Measurements from ENCODE around the gene PDZRN3.

Gene PDZRN3

DNA sequence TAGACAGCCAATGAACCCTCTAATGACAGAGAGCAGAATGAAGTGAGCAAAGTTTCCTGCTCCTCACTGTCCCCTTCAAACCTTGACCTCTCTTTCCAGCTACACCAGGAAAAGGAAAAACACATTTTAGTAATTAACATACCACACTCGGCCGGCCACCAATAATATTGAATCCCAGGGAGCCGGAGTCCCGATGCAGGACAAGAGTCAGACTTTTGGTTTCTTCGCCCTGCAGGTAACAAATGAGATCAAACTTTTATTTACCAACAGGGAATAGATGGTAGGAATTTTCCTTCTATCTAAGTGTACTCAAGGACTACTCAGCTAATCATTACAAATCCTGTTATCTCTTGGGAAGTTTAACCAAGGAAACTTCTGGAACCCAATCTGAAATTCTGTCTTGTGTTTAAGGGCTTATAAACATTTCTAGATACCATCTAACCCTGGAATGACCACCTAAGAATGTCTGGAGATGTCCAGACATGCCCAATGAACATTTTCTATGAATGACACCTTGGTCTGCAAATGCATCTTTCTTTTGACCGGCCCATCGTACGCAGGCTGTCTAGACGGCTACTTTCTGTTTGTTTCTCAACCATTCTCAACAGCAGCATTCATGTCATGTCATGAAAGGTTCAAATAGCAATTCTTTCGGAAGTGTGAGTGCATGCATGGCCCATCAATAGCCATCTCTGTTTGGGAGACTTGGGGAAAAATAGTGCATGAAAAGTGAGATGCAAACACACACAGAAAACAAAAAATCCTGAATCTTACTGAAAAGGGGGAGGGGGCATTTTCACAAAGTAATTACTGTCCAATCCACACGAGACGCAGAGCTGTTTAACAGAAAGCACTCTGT is 16.1 kb downstream of the PDZRN3 start:
- H3K9me3 Mint-ChIP-seq = no peaks in the 10 kb centered on the region
- DNase-seq = no peak
- no peak overlapping the region for H3K27ac Mint-ChIP-seq
- H3K4me1 Mint-ChIP-seq = no peaks in the 10 kb centered on the region
- no peaks in the 10 kb centered on the region for H3K27me3 Mint-ChIP-seq
- no peak overlapping the region for H3K4me3 Mint-ChIP-seq
- no peak for ATAC-seq

DNA sequence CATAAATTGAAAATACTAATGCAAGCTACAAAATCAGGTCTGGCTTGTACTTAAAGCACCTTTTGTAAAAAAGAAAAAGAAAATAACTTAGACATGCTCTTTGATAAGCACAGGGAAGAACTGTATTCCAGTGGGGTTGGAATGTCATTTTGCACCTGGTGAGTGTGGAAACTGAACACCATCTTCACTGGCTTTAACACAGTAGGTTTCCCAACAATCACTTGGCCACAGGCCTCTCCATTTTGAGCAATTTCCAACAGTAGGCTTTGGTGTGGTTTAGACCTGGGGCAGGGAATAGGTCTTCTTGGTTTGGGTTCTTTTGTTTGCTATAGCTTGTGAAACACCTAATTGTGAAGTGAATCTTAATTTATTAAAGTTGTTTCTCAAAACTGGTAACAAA is 18.9 kb downstream of the PDZRN3 start:
- H3K4me3 Mint-ChIP-seq = no peak overlapping the region
- DNase-seq (no peak), ATAC-seq (no peak)

DNA sequence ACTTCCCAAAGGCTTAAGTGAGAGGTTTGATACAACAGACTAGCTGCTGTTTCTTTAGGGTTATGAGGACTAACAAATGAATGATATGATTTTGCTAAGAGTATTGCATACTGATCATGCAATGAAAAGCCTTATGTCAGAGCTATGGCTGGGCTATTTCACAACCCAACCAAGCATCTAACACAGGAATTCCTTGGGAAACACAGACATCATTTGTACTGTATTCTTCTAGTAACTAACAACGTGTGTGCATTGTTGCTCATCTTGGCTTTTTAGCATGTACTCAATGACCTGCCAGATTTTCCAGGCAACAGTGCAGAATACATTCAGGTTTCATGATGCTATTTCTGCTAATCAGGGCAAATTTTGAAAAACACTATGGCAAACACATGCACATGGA is 19.3 kb downstream of the PDZRN3 start:
- no peaks in the 10 kb centered on the region for H3K27me3 Mint-ChIP-seq
- no peak overlapping the region for H3K27ac Mint-ChIP-seq
- ATAC-seq (no peak), DNase-seq (no peak)
- no peaks in the 10 kb centered on the region for H3K4me1 Mint-ChIP-seq
- no peaks in the 10 kb centered on the region for H3K9me3 Mint-ChIP-seq
- no peak overlapping the region for H3K4me3 Mint-ChIP-seq

More for the DNA sequence above, 18.9 kb downstream of the PDZRN3 start:
- Mint-ChIP-seq H3K27ac (no peak overlapping the region), H3K4me1 (no peaks in the 10 kb centered on the region), H3K27me3 (no peaks in the 10 kb centered on the region), H3K9me3 (no peaks in the 10 kb centered on the region)

DNA sequence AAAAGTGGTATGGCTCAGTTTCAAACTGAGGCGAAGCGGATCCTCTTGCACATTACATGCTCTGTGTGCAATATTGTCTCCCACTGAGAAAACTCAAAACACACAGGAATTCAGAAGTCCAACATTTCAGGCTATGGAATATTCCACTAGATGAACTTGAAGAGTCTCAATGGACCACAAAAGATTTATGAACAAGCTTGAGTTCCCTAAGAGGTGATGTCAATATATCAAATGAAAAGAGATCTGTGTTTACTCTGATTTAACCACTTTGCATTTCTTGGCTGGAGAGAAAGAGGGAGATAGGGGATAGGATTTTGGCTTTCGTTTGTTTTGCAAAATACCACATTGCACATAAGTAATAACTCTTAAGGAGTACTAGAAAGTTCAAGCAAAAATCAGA is 20.3 kb downstream of the PDZRN3 start:
- Mint-ChIP-seq H3K9me3 (no peaks in the 10 kb centered on the region), H3K4me1 (no peaks in the 10 kb centered on the region), H3K27ac (no peak overlapping the region), H3K27me3 (no peaks in the 10 kb centered on the region), H3K4me3 (no peak overlapping the region)
- ATAC-seq (no peak), DNase-seq (no peak)

DNA sequence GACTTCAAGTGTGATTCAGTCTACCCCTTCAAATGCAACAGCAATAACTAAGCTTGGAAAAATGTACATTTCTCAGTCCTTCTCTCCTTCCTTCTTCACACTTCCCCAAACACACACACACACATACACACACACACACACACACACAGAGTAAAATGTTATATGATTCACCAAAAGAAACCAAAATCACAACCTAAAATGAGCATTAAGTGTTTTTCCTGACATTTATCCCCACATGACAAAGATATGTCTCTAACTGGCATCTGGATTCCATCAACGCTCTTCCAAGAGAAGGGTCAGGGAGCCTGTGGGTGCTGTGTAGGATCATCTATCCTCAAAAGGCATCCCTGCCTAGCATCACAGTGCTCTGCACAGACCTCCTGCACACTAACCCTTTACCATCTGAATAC is 21.0 kb downstream of the PDZRN3 start:
- Mint-ChIP-seq H3K27ac (no peak overlapping the region), H3K4me3 (no peak overlapping the region), H3K27me3 (no peaks in the 10 kb centered on the region), H3K9me3 (no peaks in the 10 kb centered on the region), H3K4me1 (no peaks in the 10 kb centered on the region)
- ATAC-seq = no peak
- DNase-seq = no peak

DNA sequence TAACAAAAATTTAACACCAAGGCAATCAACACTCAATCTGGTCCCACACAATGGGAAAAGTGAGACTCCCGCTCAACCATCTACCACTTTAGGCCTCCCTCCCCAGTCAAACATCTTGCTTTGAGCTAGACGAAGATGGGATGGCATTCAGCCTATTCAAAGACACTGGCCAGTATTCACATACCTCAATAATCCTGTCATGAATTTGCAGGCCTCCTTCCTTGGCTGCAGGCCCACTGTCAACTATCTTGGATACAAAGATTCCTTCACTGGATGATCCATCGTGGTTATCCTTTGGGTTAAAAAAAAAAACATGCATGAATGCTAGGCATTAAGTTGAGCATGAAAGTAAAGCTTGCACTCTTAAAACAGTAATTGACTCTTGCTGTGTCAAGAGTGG is 22.6 kb downstream of the PDZRN3 start:
- H3K27ac Mint-ChIP-seq = no peak overlapping the region
- no peak overlapping the region for H3K4me3 Mint-ChIP-seq
- H3K27me3 Mint-ChIP-seq = no peaks in the 10 kb centered on the region
- no peaks in the 10 kb centered on the region for H3K4me1 Mint-ChIP-seq
- no peak for DNase-seq
- no peaks in the 10 kb centered on the region for H3K9me3 Mint-ChIP-seq
- no peak for ATAC-seq

DNA sequence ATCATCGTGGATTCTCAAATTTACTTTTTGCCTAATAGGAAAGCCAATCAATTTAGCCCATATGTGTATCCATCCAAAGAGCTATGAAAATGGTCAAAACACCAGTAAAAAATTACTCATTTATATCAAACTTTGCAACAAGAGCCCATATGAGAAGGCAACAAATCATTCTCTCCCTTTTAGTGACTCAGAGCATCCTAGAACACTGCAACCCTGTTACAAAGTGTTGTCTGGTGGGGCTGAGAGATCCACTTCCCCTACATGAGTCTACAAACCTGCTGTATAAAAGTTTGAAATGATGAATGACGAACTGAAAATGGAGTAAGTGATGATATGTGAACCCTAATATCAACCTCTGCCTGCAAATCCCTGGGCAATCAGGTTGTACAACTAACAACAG is 23.3 kb downstream of the PDZRN3 start:
- Mint-ChIP-seq H3K27ac (no peak overlapping the region), H3K9me3 (no peaks in the 10 kb centered on the region), H3K27me3 (no peaks in the 10 kb centered on the region), H3K4me3 (no peak overlapping the region), H3K4me1 (no peaks in the 10 kb centered on the region)
- ATAC-seq = no peak
- DNase-seq = no peak

DNA sequence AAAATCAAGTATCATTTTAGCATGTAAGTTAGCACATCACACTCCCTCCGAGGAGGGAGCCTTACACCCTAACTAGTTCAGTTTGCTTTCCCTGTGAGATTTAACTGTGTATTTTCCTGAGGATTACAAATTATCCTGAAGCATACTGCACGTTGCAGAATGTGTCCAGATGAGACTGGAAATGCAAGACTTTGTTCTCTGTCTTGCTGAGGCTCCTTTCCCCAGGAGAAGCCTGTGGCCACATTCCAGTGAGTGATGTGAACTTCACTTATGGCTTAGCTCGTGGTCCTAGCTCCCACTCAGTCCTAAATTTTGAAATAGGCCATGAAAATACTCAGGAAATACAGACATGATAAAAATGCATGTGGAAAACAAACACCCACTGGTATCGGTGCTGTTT is 23.7 kb downstream of the PDZRN3 start:
- Mint-ChIP-seq H3K4me3 (no peak overlapping the region), H3K4me1 (no peaks in the 10 kb centered on the region), H3K9me3 (no peaks in the 10 kb centered on the region), H3K27ac (no peak overlapping the region), H3K27me3 (no peaks in the 10 kb centered on the region)
- ATAC-seq = no peak
- DNase-seq = no peak

DNA sequence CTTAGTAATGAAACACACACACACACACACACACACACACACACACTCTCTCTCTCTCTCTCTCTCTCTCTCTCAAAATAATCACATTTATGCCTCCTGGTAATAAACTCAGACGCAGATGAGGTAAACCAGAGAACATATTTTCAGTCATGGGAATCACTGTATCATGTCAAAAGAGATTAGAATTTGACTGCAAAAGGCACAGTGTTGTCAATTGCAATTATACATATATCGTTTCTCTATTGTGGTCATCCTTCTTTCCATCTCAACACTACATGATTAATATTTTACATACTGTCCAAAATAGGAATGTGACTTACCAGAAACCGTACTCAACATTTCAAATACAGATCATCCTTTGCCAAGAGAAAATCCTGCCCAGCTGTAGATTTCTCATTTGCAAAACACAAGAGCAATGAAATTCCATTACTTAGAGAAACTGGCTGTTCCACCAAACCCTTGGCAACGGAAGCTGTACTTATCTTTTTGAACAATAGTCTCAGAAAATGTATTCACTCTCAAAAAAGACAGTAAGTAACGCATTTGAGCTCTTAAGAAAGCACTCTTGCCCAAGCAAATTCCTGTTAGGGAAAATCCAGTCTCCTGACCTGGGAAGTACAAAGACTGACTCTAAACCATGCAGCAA is 24.3 kb downstream of the PDZRN3 start:
- H3K27me3 Mint-ChIP-seq = no peaks in the 10 kb centered on the region
- H3K9me3 Mint-ChIP-seq = no peaks in the 10 kb centered on the region
- H3K27ac Mint-ChIP-seq = no peak overlapping the region
- DNase-seq (no peak), ATAC-seq (no peak)
- no peak overlapping the region for H3K4me3 Mint-ChIP-seq
- no peaks in the 10 kb centered on the region for H3K4me1 Mint-ChIP-seq

DNA sequence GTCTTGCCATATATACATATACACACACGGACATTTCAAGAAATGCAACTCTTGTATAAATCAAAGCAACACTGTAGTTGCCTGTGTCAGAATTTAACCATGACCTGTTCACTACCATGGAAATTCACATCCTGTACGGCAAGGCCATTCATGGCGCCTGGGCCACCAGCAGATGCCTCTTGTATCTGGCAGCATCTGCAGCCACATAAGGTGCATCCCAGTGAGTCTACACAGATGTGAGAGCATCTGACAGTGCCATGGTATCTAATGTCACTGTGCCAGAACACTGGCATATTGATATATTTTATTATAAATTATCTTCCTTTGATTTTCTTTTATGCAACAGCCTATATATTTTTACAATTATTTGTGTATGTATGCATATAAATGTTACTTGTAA is 25.1 kb downstream of the PDZRN3 start:
- H3K27me3 Mint-ChIP-seq = no peaks in the 10 kb centered on the region
- no peaks in the 10 kb centered on the region for H3K4me1 Mint-ChIP-seq
- H3K27ac Mint-ChIP-seq = no peak overlapping the region
- no peak for ATAC-seq
- no peak for DNase-seq
- H3K9me3 Mint-ChIP-seq = no peaks in the 10 kb centered on the region
- H3K4me3 Mint-ChIP-seq = no peak overlapping the region

DNA sequence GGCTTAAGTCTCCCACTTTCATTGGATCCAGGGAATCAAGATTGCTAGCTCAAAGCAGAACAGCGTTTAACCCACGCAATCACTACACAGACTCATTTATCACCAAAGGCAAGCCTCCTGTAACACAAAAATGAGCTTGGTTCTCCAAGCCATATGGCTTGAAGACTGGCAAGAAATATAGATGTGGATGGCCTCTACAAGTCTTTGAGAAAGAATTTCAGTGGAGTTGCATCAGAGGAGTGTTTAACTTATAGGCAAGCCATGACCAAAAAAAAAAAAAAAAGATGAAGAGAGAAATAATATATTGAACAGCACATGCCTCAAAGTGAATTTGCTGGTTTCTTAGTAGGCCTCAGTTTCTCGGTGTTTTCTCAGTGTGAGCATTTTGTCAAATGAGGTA is 27.3 kb downstream of the PDZRN3 start:
- H3K4me1 Mint-ChIP-seq = no peaks in the 10 kb centered on the region
- no peak overlapping the region for H3K4me3 Mint-ChIP-seq
- no peak for ATAC-seq
- H3K27ac Mint-ChIP-seq = no peak overlapping the region
- no peaks in the 10 kb centered on the region for H3K9me3 Mint-ChIP-seq
- DNase-seq = no peak
- H3K27me3 Mint-ChIP-seq = no peaks in the 10 kb centered on the region

DNA sequence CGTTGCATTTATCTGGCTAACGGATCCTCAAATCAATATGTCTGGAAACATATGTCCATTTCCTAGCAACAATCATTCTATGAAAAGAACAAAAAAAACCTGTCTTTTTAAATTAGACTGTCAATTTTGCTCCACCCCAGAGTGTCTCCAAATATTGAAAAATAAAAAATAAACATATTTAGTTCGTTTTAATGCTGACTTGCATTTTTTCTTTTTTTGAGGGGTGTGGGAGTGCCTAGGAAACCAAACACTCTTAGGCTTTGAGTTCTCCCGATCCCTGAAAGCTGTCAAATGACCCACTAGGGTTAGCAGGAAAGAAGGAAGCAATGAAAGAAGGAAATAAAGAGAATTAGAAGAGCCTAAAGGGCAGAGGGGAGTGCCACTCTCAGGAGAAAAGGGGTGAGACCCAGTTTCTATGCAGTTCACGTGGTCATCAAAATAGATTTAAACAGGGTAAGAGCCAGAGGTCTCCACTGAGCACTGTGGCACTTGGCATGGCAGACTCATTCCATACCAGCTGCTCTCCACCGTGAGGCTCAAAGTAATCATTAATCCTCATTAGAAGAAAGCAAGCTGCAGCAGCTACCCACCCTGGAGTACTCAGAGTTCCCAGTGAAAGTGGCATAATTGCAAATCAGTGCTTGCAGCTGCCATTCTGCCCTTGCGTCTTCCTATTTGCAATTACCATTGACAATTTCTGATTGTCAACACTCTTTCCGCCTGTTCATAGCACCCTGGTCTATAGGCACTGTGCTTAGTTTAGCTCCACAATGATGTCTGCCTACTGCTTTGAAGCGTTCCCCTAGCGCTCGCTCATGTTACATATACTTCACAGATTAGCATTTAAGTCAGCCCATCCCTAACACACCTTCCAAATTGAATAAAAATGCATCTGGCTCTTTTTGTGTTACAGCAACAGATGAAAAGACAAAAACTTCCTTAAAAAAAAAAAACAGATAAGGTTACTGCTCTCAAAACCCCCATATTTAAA is 32.3 kb downstream of the PDZRN3 start:
- ATAC-seq (no peak), DNase-seq (no peak)
- H3K4me1 Mint-ChIP-seq = no peaks in the 10 kb centered on the region
- H3K27ac Mint-ChIP-seq = peak overlapping the region in 1 of 2 donors; percentile 59
- H3K9me3 Mint-ChIP-seq = no peaks in the 10 kb centered on the region
- no peak overlapping the region for H3K4me3 Mint-ChIP-seq
- peaks cover 8% of the 10 kb centered on the region for H3K27me3 Mint-ChIP-seq

DNA sequence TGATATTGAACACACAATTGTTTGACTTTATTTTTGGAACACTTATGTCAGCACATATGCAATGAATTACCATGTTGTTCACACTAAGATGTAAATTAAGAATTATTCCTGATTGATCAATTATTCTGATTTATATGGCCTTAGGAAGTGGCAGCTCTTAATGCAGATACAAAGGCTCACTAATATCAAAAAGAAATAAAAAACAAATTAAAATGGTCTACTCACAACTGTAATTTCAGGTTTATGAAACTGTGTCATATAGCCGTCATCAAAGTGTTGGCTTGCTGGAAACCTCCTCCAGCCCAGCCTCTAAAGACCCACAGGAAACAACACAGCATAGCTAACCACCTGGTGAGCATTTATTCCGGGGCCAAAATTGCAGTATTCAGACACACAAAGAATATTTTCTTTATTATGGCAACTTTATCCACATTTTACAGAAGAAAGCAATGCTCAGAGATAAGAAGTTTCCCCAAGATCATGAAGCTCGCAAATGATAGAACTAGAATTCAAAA is 33.4 kb downstream of the PDZRN3 start:
- DNase-seq (no peak), ATAC-seq (no peak)
- H3K27ac Mint-ChIP-seq = no peak overlapping the region
- no peaks in the 10 kb centered on the region for H3K9me3 Mint-ChIP-seq
- no peaks in the 10 kb centered on the region for H3K4me1 Mint-ChIP-seq
- peaks cover 8% of the 10 kb centered on the region for H3K27me3 Mint-ChIP-seq
- H3K4me3 Mint-ChIP-seq = no peak overlapping the region

DNA sequence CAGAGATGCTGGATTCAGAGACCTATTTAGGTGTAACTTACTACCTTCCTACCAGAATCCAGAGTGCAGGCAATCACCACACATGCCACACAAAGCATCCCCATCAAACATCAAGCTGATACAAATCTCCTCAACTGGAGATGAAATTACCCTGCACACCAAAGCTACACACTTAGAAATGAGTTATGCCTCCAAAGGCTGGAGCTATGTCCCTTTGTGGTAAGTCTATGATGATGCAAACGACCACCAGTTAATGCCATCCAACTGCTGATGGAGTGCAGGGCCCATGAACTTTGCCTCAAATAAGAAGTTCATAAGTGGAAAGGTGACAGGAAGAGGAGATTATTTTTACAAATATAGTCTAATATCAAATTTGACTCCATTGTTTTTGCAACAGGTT is 38.1 kb downstream of the PDZRN3 start:
- ATAC-seq = no peak
- Mint-ChIP-seq H3K4me1 (no peaks in the 10 kb centered on the region), H3K4me3 (no peak overlapping the region), H3K27ac (no peak overlapping the region), H3K27me3 (peaks cover 1% of the 10 kb centered on the region), H3K9me3 (no peaks in the 10 kb centered on the region)
- no peak for DNase-seq

DNA sequence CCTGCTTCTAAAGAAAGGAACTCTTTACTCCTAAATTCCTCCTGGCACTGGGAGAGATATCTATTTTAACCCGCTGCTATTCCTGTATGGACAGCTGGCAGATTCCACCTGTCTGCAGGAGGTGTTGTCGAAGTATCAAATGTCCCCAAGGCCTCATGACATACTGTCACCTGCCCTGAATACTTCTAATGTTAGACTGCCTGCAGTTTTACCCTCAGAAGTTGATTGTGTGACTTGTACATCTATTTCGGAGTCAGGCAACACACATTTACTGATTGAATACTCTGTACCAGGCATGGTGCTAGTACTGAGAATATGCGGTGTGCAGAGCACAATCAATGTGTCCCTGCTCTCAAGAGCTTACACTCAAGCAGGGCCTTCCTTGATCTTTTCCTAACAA is 38.6 kb downstream of the PDZRN3 start:
- Mint-ChIP-seq H3K27me3 (no peaks in the 10 kb centered on the region), H3K27ac (no peak overlapping the region), H3K9me3 (no peaks in the 10 kb centered on the region), H3K4me3 (no peak overlapping the region), H3K4me1 (no peaks in the 10 kb centered on the region)
- ATAC-seq = no peak
- no peak for DNase-seq

Data from stimulated activated naive CD8-positive, alpha-beta T cell treated with anti-CD3 and anti-CD28 coated beads, Interleukin-15, amount 100 ng/mL, for 72 hours (primary cell).